Tibial artery (tissue), 4 donors: ENCODE data around the gene PAGE2B.
A peak's percentile ranks its signal among the peaks of the same experiment; 100 is the strongest.
"Not testable (repeated sequence)": the region's sequence is repeated elsewhere in the genome, so short reads cannot be mapped to it uniquely, and the experiment has no call there.

Experiments
- DNase-seq, 2 donors: peaks; one replicate each; pipeline ENCODE4 v3.0.0-alpha.2; 2019
- H3K27ac ChIP-seq, 2 donors: fragments of 200-600 bp; sonication (generic) in 1 of 2; 1 replicate in 1 of 2; 2 replicates in 1 of 2; pipeline ENCODE4 v1.5.1; 2018 to 2019; ENCODE audit warnings: mild to moderate bottlenecking in 1 of 2
- H3K27me3 ChIP-seq, 2 donors: fragments of 200-600 bp; sonication (generic) in 1 of 2; one replicate each; pipeline versions ENCODE4 v1.5.1 to v1.6.0; 2016 to 2019
- H3K36me3 ChIP-seq, 3 donors: fragments of 200-600 bp; sonication (generic) in 2 of 3; one replicate each; pipeline ENCODE4 v1.5.1; 2016 to 2019; ENCODE audit warnings: mild to moderate bottlenecking in 2 of 3
- H3K4me1 ChIP-seq, 4 donors: fragments of 200-600 bp; sonication (generic) in 2 of 4; 1 replicate in 3 of 4; 2 replicates in 1 of 4; pipeline ENCODE4 v1.5.1; 2016 to 2019
- H3K4me3 ChIP-seq, 2 donors: fragments of 200-600 bp; sonication (generic) in 1 of 2; 1 replicate in 1 of 2; 2 replicates in 1 of 2; pipeline ENCODE4 v1.5.1; 2018 to 2019; ENCODE audit warnings: mild to moderate bottlenecking in 2 of 2
- H3K9me3 ChIP-seq, 3 donors: fragments of 200-600 bp; sonication (generic) in 1 of 3; one replicate each; pipeline ENCODE4 v1.5.1; 2016 to 2019
- intact Hi-C: fragments of 100-400 bp; cut with DNase I; formaldehyde crosslinking; loops from one replicate; pipeline ENCODE4 v1.15.0; 2023; ENCODE audit warnings: low total_unique reads
- TF ChIP-seq, protein P1 (sequence below), 2 experiments: fragments of 200-600 bp in 1 of 2; fragments of 450-650 bp in 1 of 2; IDR thresholded peaks; one replicate each; pipeline ENCODE4 v1.5.1; 2017 to 2019; ENCODE audit warnings: antibody characterized with exemption in 2 of 2, mild to moderate bottlenecking in 1 of 2, moderate library complexity in 1 of 2

PAGE2B gene

DNA sequence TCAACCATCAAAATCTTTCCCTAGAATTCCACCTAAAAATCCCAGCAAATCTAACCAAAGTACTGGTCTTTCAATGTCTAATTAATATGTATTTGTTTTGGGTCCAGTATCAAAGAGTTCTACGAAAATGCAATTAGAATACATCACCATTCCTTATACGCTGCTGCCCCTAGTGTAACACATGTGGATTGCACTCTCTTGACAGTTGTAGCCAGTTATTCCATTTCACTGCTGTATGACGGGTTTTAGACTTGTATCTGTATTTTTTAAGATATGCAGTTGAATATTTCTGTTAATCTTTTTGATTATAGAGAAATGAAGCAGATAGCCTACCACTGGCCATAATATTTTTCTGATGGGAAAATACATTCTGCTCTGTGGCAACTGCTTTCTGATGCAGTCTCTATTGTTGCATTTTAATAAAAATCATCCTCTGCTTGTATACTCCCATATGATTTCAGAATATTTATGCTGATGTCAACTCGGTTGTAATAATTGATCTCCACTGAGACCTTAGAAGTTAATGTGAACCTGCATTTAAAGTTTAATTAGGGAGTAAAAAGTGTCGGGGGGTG lies 17.1 kb upstream of the PAGE2B start:
- H3K36me3 ChIP-seq = no peaks in the 10 kb centered on the region
- intact Hi-C loops = no loop called here
- H3K27ac ChIP-seq = no peak overlapping the region
- TF ChIP-seq, protein P1, sequence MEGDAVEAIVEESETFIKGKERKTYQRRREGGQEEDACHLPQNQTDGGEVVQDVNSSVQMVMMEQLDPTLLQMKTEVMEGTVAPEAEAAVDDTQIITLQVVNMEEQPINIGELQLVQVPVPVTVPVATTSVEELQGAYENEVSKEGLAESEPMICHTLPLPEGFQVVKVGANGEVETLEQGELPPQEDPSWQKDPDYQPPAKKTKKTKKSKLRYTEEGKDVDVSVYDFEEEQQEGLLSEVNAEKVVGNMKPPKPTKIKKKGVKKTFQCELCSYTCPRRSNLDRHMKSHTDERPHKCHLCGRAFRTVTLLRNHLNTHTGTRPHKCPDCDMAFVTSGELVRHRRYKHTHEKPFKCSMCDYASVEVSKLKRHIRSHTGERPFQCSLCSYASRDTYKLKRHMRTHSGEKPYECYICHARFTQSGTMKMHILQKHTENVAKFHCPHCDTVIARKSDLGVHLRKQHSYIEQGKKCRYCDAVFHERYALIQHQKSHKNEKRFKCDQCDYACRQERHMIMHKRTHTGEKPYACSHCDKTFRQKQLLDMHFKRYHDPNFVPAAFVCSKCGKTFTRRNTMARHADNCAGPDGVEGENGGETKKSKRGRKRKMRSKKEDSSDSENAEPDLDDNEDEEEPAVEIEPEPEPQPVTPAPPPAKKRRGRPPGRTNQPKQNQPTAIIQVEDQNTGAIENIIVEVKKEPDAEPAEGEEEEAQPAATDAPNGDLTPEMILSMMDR (IDR thresholded peaks at IDR 0.05) = peak; percentile 67 to 69
- H3K9me3 ChIP-seq = no peaks in the 10 kb centered on the region
- no peaks in the 10 kb centered on the region for H3K4me1 ChIP-seq
- peak overlapping the region; percentile 14 to 25 for H3K4me3 ChIP-seq
- H3K27me3 ChIP-seq = no peaks in the 10 kb centered on the region
- peak in 1 of 2 donors; percentile 23 for DNase-seq

DNA sequence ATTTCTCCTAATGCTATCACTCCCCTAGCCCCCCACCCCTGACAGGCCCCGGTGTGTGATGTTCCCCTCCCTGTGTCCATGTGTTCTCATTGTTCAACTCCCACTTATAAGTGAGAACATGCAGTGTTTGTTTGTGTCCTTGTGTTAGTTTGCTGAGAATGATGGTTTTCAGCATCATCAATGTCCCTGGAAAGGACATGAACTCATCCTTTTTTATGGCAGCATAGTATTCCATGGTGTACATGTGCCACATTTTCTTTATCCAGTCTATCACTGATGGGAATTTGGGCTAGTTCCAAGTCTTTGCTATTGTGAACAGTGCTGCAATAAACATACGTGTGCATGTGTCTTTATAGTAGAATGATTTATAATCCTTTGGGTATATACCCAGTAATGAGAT lies 7.7 kb upstream of the PAGE2B start:
- intact Hi-C loops, H3K9me3 ChIP-seq, DNase-seq, H3K36me3 ChIP-seq, H3K4me1 ChIP-seq, H3K27me3 ChIP-seq, H3K27ac ChIP-seq, H3K4me3 ChIP-seq: not testable (repeated sequence)

DNA sequence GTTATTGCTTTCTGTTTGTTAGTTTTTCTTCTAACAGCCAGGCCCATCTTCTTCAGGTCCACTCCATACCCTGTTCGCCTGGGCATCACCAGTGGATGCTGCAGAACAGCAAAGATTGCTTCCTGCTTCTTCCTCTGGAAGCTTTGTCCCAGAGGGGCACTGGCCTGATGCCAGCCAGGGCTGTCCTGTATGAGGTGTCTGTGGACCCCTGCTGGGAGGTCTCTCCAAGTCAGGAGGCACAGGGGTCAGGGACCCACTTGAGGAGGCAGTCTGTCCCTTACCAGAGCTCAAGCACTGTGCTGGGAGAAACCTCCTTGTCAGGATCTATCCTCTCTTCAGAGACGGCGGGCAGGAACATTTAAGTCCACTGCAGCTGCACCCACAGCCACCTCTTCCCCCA lies 2.5 kb upstream of the PAGE2B start:
- no peaks in the 10 kb centered on the region for H3K27me3 ChIP-seq
- DNase-seq = no peak
- no peak overlapping the region for H3K4me3 ChIP-seq
- TF ChIP-seq, protein P1 (IDR thresholded peaks at IDR 0.05) = no peak
- no peaks in the 10 kb centered on the region for H3K4me1 ChIP-seq
- H3K36me3 ChIP-seq = no peaks in the 10 kb centered on the region
- H3K9me3 ChIP-seq = no peaks in the 10 kb centered on the region
- intact Hi-C loops = no loop called here
- H3K27ac ChIP-seq = no peak overlapping the region

DNA sequence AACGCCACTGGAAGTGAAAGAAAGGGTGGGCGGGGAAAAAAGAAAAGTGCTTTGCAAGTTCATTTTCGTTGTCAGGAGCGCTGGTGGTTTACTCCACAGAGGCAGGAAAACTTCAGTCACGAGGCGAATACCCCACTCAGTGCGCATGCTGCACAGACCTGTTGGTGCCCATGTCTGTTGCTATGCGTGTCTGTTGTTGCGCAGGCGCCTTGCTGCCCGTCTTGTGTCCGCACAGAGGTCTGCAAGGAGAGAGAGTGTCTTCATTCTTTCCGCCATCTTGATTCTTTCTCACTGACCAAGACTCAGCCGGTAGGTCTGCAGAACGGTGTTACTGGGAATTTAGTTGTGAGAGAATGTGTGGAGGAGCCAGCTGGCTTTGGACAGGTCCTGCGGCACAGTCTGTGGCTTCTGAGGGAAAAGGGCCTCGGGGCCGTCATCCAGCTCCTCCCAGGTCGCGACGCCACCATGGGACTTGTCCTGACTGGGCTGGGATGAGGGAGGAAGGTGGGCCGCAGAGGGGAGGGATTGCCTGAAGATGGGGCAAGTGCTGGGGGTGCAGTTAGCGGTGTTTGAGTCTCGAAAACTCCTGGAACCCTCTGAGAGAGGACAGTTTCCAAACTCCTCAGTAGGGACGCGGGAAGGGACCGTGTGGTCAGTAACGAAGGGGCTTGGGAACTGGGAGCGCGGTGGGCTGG lies 14.1 kb downstream of the PAGE2B start, which contains the start of gene PAGE2:
TSS of gene PAGE2 (plus strand) at position 224 of the 695 bp plus-strand sequence. CDS start 1,003 bp downstream, outside the sequence.
- no peak for DNase-seq
- Histone ChIP-seq H3K4me1 (no peaks in the 10 kb centered on the region), H3K36me3 (no peaks in the 10 kb centered on the region), H3K27ac (no peak within 1 kb of the TSS), H3K9me3 (peaks cover 0 to 6% (median 0%) of the 10 kb centered on the region in 3 donors), H3K27me3 (no peaks in the 10 kb centered on the region), H3K4me3 (no peak within 1 kb of the TSS)
- TF ChIP-seq, protein P1 (IDR thresholded peaks at IDR 0.05) = no peak
- intact Hi-C loops = no loop called here

DNA sequence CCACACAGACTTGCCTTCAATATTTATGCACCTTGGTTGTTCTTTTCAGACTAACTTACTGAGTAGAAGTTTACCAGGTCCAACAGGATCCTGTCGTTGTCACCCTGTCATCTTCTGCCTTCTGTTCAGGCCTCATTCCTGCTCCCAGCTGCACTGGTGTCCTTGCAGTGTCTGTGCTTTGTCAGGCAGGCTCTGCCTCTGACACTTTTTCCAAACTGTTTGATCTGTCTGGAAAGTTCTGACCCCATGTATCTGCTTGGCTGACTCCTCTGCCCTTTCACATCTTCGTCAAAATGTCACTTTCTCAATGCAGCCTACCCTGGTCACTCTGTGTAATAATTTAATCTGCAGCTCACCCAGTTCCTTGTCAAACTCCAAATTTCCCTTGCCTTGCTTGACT lies 23.9 kb downstream of the PAGE2B start:
- no peak for DNase-seq
- TF ChIP-seq, protein P1 (IDR thresholded peaks at IDR 0.05) = no peak
- intact Hi-C loops = no loop called here
- Histone ChIP-seq H3K9me3 (no peaks in the 10 kb centered on the region), H3K27ac (no peak overlapping the region), H3K36me3 (no peaks in the 10 kb centered on the region), H3K4me3 (no peak overlapping the region), H3K27me3 (no peaks in the 10 kb centered on the region), H3K4me1 (no peaks in the 10 kb centered on the region)

DNA sequence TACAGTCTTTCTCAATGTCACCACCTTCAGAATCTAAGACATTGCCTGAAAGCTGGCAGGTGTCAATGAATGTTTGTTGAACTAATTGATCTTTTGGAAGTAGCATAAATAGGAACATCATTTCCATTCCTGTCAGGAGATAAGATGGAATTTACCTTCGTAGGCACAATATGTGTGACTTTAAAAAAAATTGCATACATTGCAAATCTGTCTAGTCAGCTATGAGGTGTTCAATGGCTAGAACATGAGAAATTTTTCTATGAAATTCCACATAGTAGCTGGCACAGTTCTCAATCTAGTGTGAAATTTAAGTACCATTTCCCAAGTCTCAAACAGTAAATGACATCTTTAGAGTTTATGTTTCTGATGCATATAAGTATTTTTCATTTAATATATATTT lies 24.3 kb downstream of the PAGE2B start:
- Histone ChIP-seq H3K9me3 (no peaks in the 10 kb centered on the region), H3K4me1 (no peaks in the 10 kb centered on the region), H3K27me3 (no peaks in the 10 kb centered on the region), H3K4me3 (no peak overlapping the region), H3K36me3 (no peaks in the 10 kb centered on the region), H3K27ac (no peak overlapping the region)
- TF ChIP-seq, protein P1 (IDR thresholded peaks at IDR 0.05) = no peak
- DNase-seq = no peak
- intact Hi-C loops = no loop called here
